Inflammatory macrophage treated with lipopolysaccharide for 1 hour (primary cell): Measurements from ENCODE around the gene SPIB.
"Not testable (repeated sequence)": the region's sequence is repeated elsewhere in the genome, so short reads cannot be mapped to it uniquely, and the experiment has no call there.

Source experiments
- DNase-seq, 2 donors: peaks; one replicate each; pipeline ENCODE4 v3.0.0-alpha.2; 2020 to 2022

Gene SPIB

DNA sequence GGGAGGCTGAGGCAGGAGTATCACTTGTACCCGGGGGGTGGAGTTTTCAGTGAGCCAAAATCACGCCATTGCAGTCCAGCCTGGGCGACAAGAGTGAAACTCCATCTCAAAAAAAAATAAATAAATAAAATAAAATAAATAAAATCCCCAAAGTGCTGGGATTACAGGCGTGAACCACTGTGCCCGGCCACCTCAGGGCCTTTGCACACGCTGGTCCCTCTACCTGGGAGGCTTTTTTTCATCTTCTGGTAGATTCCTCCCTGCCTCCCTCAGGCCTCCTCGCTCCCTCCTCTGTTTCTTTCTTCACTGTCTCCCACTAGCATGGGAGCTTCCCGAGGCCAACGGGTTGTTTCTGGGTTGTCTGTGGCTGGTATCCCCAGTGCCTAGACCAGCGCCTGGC lies 29.0 kb downstream of the SPIB start:
- DNase-seq: no peak

DNA sequence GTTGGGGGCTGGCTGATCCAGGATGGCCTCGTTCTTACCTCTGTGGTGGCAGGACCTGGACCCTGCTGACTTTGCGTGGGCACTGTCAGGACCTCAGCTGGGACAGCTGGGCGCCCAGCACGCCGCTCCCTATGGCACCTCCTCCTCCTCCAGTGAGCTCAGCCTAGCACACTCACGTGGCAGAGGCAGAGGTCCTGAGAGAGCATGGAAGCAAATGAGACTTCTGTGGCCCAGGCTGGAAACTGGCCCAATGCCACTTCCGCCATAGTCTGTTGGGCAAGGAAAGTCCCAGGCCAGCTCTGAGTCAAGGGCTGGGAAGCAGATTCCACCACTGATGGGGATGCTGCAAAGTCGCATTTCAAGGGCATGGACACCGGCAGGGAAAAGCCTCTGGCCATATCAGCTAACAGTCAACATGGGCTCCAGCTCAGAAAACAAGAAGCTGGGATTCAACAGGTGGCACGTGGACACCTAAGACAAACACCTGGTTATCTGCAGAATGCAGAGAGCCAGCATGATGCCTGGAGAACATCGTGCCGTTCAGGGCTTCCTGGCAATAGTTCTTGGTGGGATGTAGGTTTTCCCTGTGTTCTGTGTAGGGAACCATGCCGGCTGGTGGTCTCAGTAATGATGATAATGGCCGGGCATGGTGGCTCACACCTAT lies 30.6 kb downstream of the SPIB start:
- no peak for DNase-seq

DNA sequence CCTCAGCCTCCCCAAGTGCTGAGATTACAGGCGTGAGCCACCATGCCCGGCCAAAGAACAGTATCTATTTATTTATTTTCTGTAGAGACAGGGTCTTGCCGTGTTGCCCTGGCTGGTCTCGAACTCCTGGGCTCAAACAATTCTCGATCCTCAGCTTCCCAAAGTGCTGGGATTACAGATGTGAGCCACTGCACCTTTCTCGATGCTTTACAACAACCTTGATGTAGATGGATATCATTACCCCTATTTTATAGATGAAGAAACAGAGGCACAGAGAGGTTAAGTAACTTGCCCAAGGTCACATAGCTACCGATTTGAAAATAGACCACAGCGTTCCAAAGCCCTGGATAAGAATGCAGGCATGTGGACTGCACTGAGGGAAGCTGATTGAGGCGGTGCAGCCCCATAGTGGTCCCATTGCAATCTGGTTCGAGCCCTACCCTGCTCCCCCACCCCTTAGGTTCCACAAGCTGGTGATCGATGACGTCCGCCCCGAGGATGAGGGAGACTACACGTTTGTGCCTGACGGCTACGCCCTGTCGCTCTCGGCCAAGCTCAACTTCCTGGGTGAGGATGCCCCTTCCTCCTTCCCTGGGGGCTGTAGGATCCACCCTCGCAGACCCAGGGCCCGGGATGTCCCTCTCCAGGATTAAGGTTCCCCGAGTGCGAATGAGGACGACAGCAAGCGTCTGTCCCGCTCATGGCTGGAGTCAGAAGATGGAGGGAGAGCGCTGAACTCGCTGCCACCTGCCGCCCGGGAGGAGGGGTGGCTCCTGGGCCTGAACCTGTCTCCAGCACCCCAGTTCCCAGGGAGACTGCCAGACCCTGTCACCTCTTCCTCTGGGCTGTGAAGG lies 31.9 kb downstream of the SPIB start:
- no peak for DNase-seq

DNA sequence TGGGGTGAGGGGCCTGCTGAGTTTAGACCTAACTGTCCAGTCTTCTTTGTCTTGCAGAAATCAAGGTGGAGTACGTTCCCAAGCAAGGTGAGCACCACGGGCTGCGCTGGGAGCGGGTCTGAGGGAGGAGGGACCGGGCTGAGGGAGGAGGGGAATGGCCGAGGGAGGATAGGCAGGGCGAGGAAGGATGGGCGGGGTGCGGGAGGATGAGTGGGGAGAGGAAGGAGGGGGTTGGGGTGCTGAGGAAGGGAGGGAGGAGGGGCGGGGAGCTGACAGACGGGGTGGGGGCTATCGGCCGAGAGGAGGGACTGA lies 32.4 kb downstream of the SPIB start:
- DNase-seq: no peak

DNA sequence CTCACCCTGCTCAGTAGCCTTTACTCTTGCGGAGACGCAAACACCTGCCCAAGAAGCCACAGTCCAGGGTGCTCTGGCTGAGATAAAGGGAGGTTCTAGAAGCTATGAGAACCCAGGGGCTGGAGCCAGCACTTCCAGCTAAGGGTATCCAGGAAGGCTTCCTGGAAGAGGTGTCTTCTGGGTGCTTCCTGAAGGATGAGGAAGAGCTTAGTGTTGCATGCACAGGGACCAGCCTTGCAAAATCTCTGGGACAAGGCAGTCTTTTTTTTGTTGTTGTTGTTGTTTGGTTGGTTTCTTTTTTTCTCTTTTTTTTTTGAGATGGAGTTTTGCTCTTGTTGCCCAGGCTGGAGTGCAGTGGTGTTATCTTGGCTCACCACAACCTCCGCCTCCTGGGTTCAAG lies 34.5 kb downstream of the SPIB start:
- DNase-seq: no peak

DNA sequence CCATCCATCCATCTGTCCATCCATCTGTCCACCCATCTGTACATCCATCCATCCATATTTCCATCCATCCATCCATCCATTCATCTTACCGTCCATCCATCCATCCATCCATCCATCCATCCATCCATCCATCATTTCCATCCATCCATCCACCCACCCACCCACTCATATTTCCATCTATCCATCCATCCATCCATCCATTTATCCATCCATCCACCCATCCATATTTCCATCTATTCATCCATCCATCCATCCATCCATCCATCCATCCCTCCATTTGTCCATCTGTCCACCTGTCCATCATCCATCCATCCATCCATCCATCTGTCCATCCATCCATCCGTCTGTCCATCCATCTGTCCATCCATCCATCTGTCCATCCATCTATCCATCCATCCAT lies 37.3 kb downstream of the SPIB start:
- no peak for DNase-seq

DNA sequence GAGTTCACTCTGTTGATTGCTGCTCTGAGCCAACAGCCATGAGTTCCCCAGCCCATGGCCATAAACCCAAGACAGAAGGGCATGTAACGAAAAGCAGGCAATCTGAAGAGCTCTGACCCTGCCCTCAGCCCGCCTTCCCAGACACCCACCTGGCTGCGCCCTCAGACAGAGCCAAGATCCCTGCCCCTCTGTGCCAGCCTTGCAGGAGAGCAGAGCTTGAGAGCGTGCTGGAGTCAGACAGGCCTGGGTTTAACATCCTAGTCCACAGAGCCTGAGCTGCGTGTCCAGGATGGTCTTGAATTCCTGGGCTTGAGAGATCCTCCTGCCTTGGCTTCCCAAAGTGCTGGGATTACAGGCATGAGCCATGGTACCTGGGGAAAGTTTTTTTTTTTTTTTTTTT lies 38.6 kb downstream of the SPIB start:
- no peak for DNase-seq

DNA sequence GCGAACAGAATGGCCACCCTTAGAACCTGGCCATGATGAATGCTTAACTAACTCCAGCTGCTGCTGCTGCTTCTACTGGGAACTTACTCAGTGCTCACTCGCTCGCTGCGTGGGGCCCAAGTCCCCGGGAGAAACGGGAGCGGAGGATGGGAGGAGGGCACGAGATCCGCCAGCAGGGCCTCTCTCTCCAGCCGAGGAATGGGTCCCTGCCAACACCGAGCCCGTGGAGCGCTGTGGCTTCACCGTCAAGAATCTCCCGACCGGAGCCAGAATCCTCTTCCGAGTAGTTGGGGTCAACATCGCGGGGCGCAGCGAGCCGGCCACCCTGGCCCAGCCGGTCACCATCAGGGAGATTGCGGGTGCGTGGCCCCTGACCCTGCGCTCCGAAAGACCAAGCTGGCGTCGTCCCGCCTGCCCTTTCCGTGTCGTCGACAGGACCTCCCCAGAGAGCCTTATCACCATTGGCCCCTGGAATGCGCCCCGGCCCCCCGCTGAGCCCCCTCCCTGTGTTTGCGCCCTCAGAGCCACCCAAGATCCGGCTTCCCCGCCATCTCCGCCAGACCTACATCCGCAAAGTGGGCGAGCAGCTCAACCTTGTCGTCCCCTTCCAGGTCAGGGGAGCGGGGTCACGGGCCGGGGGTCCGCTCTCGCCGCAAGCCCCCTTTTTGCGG lies 39.8 kb downstream of the SPIB start:
- DNase-seq: no peak

DNA sequence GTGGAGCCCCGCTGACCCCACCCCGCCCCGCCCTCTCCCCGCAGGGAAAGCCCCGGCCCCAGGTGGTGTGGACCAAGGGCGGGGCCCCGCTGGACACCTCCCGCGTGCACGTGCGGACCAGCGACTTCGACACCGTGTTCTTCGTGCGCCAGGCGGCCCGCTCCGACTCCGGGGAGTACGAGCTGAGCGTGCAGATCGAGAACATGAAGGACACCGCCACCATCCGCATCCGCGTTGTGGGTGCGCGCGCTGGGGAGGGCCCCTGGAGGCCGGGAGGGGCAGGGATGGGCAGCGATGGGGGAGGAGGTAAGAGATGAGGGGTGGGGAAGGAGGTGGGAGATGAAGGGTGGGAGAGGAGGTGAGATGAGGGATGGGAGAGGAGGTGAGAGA lies 40.3 kb downstream of the SPIB start:
- DNase-seq: no peak

DNA sequence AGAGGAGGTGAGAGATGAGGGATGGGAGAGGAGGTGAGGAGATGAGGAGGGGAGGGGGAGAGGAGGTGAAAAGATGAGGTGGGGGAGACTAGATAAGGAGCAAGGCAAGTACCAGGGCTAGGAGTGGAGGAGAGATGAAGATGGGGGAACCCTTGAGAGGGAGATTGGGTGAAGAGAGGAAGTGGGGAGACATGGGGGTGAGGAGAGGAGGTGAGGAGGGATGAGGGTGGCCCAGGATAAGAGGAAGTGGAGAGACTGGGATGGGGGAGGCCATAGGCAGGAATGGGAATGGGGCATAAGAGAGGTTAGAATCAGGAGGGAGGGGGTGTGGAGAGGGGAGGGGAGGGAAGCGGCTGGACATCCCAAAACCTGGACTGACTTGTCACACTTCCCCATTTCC lies 40.9 kb downstream of the SPIB start:
- no peak for DNase-seq

DNA sequence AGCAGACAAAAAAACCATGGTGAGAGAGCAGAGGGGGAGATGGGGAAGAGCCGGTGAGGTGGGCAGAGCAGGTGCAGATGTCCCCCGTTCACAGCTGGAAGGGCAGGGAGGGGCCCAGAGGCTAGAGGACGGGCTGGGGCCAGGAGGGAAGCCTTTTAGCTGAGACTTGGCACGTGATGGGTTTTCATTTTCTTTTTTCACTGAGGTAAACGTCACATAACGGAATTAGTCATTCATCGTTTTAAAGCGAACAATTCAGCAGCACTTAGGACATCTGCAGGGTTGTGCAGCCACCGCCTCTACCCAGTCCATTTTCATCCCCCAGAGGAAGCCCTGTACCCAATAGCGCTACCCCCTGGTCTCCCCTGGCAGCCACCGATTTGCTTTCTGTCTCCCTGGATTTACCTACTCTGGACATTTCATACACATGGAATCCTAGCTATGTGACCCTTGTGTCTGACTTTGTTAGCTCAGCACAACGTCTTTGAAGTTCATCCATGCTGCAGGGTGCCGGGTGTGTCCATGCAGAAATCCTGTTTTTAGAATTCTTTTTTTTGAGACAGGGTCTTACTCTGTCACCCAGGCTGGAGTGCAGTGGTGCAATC lies 41.5 kb downstream of the SPIB start:
- DNase-seq: no peak

DNA sequence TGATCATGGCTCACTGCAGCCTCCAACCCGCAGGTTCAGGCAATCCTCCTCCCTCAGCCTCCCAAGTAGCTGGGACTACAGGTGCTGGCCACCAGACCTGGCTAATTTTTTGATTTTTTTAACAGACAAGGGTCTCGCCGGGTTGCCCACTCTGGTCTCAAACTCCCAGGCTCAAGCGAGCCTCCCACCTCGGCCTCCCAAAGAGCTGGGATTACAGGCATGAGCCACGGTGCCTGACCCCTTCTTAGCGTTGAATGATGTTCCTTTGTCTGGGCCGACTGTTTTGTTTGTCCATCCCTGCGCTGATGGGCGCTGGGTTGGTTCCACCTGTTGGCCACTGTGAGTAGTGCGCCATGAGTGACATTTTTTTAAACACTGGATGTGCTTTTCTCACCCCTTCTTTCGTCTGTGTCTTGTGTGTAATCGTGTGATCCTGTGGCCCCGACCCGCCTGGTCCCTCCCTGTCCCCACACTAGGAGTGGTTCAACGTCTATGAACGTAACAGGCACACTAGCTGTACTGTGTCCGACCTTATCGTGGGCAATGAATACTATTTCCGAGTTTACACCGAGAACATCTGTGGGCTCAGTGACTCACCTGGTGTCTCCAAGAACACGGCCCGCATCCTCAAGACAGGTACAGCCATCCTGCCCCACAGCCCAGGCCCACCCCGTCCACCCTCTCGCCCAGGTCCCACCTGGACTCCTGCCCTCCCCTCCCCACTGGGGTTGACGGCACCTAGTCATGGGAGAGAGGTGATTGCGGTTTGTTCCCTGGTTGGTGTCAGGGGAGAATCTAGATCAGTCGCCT lies 42.5 kb downstream of the SPIB start:
- DNase-seq: peak; percentile 32 to 81

DNA sequence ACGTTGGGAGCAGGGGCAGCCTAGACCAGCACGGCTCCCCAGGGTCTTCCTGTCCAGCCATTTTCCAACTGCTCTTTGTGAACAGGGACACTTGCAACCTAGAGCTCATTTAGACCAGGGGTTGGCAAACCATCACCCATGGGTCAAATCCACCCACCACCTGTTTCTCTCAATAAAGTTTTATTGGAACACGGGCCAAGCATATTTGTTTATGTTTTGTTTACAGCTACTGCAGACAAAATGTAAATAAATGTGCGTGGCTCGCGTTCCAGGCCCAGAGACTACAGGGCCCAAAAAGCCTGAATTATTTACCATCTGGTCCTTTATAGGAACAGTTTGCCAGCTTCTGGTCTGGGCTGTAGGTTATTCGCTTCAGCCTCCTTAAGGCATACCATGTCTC lies 44.2 kb downstream of the SPIB start:
- no peak for DNase-seq

DNA sequence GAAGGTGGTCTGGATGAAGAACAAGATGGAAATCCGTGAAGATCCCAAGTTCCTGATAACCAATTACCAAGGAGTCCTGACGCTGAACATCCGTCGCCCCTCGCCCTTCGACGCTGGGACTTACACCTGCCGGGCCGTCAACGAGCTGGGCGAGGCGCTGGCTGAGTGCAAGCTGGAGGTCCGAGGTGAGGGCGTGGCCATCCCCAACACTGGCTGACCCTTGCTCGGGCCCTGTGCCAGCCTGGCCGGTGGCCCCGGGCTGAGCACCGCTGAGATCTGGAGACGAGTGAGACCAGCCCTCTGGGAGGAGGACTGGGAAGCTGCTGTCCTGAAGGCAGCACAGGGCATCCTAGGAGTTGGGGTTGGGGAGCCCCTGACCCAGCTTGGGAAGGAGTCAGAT lies 45.6 kb downstream of the SPIB start:
- no peak for DNase-seq

DNA sequence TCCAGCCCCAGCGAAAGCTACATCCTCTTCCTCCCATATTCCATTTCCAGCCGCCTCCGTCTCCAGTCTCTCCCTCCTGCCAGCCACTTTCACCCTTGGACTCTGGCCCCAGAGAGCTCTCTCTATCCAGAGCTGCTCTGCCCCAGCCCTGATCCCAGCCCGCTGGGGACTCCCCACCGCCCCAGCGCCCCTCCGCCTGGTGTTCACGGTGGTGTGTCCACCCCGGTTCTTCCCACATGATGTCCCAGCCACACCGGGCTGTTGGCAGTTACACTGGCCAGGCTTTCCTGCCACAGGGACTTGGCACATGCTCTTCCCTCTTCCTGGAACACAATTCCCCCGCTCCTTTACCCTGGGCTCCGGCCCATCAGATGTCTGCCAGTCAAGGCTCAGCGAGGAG lies 46.3 kb downstream of the SPIB start:
- no peak for DNase-seq

DNA sequence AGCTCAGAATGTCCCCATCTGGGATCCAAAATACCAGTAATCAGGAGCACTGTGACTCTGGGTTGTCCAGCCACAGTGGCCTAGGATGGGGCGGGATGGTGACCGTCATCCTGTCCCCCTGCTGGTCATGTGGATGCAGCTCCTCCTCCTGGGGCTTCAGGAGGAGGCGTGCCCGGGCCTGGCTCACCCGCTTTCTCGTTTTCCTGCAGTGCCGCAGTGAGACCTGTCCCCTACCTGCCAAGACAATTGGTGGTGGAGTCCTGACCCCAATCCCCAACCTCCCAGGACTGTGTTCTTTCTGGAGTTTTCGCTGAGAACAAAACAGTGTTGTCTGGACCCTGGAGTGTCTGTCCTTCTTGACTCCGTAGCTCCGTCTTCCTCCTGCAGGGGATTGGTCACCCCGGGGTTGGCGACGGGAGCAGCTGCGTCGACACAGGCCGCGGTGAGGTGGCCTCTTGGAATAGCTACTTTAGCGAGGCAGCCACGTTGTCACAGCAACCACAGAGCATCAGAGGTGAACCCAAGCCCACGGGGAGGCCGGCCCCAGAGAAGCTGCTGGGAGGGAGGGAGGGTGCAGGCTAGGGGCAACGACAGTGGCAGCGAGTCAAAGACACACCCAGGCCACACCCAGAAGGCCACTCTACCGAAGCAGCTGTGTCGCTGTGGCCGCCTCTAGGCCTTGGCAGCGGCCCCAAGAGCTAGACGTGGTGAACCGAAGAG lies 47.4 kb downstream of the SPIB start:
- DNase-seq: no peak

DNA sequence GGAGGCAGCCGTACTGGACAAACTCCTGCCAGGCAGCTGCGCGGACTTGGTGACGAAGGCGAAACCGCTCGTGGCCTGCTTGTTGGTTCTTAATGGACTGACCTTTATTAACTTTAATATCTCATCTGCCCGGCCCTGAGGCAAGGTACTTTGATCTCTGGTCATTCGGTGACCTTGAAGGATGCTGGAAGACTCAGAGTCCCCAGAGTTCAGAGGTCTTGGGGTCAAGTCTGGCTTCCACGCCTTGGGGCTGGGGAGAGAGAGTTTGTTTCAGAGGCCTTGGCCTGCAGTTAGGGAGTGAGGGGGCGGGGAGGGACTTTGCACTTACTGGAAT lies 47.9 kb downstream of the SPIB start:
- DNase-seq: no peak

DNA sequence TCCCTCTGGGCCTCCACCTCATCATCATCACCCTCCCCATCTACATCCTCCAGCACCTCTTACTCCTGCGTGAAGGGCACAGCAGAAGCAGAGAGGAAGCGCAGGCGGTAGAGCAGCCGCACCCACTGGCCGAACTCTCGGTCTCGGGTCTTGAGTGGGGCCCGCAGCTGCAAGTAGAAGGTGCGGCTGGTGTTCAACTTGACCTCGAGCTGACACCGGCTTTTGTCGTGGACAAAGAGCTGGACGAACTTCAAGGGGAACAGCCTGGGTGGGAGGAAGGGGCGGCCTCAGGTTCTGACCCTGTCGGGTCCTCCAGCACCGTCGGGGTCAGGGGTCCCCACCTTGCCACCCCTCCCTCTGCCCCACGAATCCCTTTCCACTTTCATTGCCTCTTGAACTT lies 48.8 kb downstream of the SPIB start:
- no peak for DNase-seq

DNA sequence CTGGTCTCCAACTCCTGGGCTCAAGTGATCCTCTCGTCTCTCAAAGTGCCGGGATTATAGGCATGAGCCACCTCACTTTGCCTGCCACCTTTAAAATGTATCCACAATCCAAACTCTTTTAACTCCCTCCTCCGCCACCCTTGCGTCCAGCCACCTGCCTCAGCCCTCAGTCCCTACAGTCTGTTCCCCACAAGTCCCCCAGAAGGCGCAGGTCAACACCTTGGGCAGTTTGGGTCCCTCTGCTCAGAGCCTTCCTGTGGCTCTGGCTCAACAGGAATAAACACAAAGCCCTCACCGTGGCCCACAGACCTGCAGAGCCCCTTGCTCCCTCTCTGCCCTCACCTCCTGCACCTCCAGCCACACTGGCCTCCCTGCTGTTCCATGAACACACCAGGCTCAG lies 50.1 kb downstream of the SPIB start:
- DNase-seq: no peak

DNA sequence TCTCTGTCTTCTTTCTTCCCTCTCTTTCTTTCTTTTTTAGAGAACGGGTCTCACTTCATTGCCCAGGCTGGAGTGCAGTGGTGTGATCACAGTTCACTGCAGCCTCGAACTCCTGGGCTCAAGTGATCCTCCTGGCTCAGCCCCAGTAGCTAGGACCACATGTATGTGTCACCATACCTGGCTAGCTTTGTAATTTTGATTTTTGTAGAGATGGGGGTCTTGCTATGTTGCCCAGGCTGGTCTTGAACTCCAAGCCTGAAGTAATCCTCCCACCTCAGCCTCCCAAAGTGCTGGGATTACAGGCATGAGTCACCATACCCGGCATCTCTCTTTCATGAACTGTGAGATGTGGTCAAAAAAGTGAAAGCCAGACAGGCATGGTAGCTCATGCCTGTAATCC lies 54.6 kb downstream of the SPIB start:
- not testable (repeated sequence) for DNase-seq

DNA sequence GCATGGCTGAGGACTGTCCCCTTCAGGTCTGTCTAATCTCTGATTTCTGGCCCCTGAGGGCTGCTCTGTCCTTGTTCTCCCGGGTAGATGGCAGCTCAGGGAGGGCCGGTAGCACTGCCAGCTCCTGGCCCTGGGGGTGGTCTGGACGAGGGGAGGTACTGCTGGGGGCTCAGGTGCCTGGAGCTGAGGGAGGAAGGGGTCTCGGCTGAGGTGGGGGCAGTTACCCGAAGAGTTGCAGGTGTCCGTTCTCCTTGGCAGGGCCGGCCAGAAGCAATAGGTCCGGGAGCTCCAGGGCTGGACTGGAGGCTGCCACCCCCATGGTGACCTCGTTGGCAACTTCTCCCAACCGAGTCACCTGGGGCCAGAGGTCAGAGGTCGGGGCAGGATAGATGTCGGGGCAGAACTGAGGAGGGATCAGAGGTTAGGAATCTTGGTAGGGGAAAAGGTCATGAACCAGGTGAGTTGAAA lies 56.4 kb downstream of the SPIB start:
- no peak for DNase-seq

DNA sequence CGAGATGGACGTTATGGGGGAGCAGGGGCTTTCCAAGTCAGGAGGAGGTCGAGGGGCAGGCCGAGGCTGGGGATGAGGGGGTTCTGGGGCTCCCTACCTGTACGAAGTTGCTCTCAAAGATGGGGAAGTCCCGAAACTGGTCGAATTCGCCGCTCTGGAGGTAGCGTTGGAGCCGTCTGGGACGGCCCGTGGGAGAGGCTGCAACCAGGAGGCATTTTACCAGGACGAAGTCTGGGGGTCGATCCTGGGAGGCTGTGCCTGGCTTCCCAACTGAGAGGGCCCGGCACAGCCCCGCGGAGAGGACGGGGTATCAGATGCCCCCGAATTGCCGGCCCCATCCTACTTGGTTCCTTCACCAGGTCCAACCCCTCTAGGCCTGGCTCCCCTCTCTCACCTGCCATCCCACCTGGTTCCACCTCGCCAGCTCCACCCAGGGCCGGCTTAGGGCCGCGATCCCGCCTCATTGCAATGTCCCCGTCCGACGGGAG lies 57.0 kb downstream of the SPIB start:
- DNase-seq: no peak
